ENCODE data around the gene FBH1. TPM values are rescaled to one million over a fixed set of nuclear protein-coding genes. Genes with fewer than 3 reads are reported as not detected.
A peak's percentile ranks its signal among the peaks of the same experiment; 100 is the strongest.

FBH1 gene
- total and polyA plus RNA-seq, 9 of the 15 experiments (the other 6 are each of a cell fraction or from before 2014, with no cell fraction given) = 13.4 to 108 (median 77.8) TPM

GRCh38 chr10:5949009-5949759 lies 59.1 kb downstream of the FBH1 start:
- BruUV-seq (replicated peaks) = no TSS peak
- ATAC-seq (peak; percentile 95), FAIRE-seq (peak; percentile 71), DNase-seq (ENCODE audit: extremely low read depth in 1 of 4, low spot score in 3 of 4) (peak; percentile 60 to 83 (median 72))
- H3K4me1 ChIP-seq (replicated peaks in 1 of 2; ENCODE audit: control insufficient read depth in 2 of 2, insufficient read depth in 2 of 2, low read length in 2 of 2) = peaks cover 9 to 20% of the 10 kb centered on the region in 2 experiments; a peak in 4 of 5 replicates
- H3K4me3 ChIP-seq = no peak overlapping the region
- no peaks in the 10 kb centered on the region for H3K27me3 ChIP-seq (ENCODE audit: control insufficient read depth in 2 of 2, insufficient read depth in 2 of 2, low read length in 2 of 2)
- H3K9me1 ChIP-seq (ENCODE audit: control insufficient read depth, insufficient read depth, low read length) = no peaks in the 10 kb centered on the region
- ChIA-PET POLR2A (no interaction called here), CTCF (ENCODE audit: low intra/inter-chr PET ratio) (interaction anchor here (0.6 to 4.1 kb wide), 5 partner anchors 98 to 452 kb away, joined by 4 to 47 read pairs (median 6); partner anchors contain the start of gene RBM17)
- WGBS (ENCODE audit: insufficient coverage, low coverage, missing lambda C conversion rate) = 15% methylated on average over 14 of the region's 14 CpGs
- no peaks in the 10 kb centered on the region for H3K9me3 ChIP-seq (replicated peaks; ENCODE audit: control insufficient read depth, insufficient read depth, low read depth, low read length)
- H3K4me2 ChIP-seq (ENCODE audit: insufficient read depth, low read length) = peak overlapping the region; percentile 26; the same call in 1 of the 2 replicates
- H3K36me3 ChIP-seq (ENCODE audit: control insufficient read depth, insufficient read depth, low read length) = peaks cover 2% of the 10 kb centered on the region; the same call in 1 of the 3 replicates
- no peak overlapping the region for H3K27ac ChIP-seq (ENCODE audit: extremely low read depth, low read depth, low read length)
- H4K20me1 ChIP-seq (replicated peaks; ENCODE audit: control insufficient read depth, insufficient read depth, low read length) = no peaks in the 10 kb centered on the region
- in situ Hi-C loops (cut with MboI) = loop anchor here (5.0 to 25.0 kb wide), 2 partner anchors 138 to 438 kb away; partner anchors contain the start of gene RBM17
- H2AFZ ChIP-seq (ENCODE audit: low read depth, low read length) = no peak overlapping the region; the same call in 1 of the 2 replicates
- H3K79me2 ChIP-seq (ENCODE audit: control insufficient read depth, insufficient read depth, low read length) = no peaks in the 10 kb centered on the region
- intact Hi-C loops (cut with micrococcal nuclease) = loop anchor here (1.0 to 5.0 kb wide), 4 partner anchors 63 to 452 kb away; no protein-coding TSS in a partner anchor
- no peak overlapping the region for H3K9ac ChIP-seq (ENCODE audit: insufficient read depth in 1 of 2, low read depth in 2 of 2, low read length in 2 of 2)
- TF ChIP-seq ZNF668 (CRISPR knock-in tag; IDR thresholded peaks at IDR 0.05) (no peak), STAG1 (CRISPR knock-in tag; IDR thresholded peaks at IDR 0.05; ENCODE audit: borderline replicate concordance) (peak; percentile 36; the same call in 1 of the 2 replicates), MXD1 (CRISPR knock-in tag; IDR thresholded peaks at IDR 0.05; ENCODE audit: borderline replicate concordance, poor library complexity, severe bottlenecking) (no peak), CREM (IDR thresholded peaks at IDR 0.05; ENCODE audit: low read depth) (0 out of 2 replicates have a peak, but pooled peaks have one; percentile 11), RB1 (IDR thresholded peaks at IDR 0.05; ENCODE audit: low read depth) (peak; percentile 40), ZKSCAN1 (IDR thresholded peaks at IDR 0.05; ENCODE audit: low read depth, low read length) (no peak), HNRNPH1 (optimal IDR thresholded peaks at IDR 0.05; ENCODE audit: low read depth, low read length) (no peak), JUND (IDR thresholded peaks at IDR 0.05; ENCODE audit: borderline replicate concordance, low read depth, low read length) (peak; percentile 22; the same call in 1 of the 2 replicates), JUND (tag; IDR thresholded peaks at IDR 0.05; ENCODE audit: borderline replicate concordance, low read depth, low read length) (no peak; the same call in 2 of the 3 replicates), ZNF384 (IDR thresholded peaks at IDR 0.05; ENCODE audit: low read depth, low read length) (peak; percentile 49; the same call in 1 of the 2 replicates), ATF7 (IDR thresholded peaks at IDR 0.05) (0 out of 2 replicates have a peak, but pooled peaks have one; percentile 16), CC2D1A (IDR thresholded peaks at IDR 0.05) (peak; percentile 82; the same call in 1 of the 2 replicates), RAD21 (CRISPR knock-in tag; conservative IDR thresholded peaks at IDR 0.05 in 1 of 2, IDR thresholded peaks at IDR 0.05 in 1 of 2) (peak; percentile 82 to 93), DEAF1 (CRISPR knock-in tag; IDR thresholded peaks at IDR 0.05) (peak; percentile 81), SMC3 (conservative IDR thresholded peaks at IDR 0.05; ENCODE audit: insufficient read depth, low read depth, low read length) (peak; percentile 91), E2F1 (CRISPR knock-in tag; IDR thresholded peaks at IDR 0.05) (no peak)

All from K562 (cell line).